Neural progenitor cell (in vitro differentiated cells): ENCODE data around the gene KIR3DL3. TPM values are rescaled to one million over a fixed set of nuclear protein-coding genes. Genes with fewer than 3 reads are reported as not detected.
"Not testable (repeated sequence)": the region's sequence is repeated elsewhere in the genome, so short reads cannot be mapped to it uniquely, and the experiment has no call there.

Experiments
- DNase-seq: peaks from one replicate; pipeline ENCODE4 v3.0.0-alpha.2; 2016; ENCODE audit warnings: low spot score
- H2AFZ ChIP-seq: fragments of 200-600 bp; sonication (generic); replicated peaks from 2 replicates; pipeline ENCODE4 v1.6.1; 2016; ENCODE audit warnings: antibody characterized with exemption
- H3F3A ChIP-seq: fragments of 200-600 bp; sonication (generic); 2 replicates; pipeline ENCODE4 v1.6.1; 2016; ENCODE audit warnings: antibody characterized with exemption, low read depth
- H3K27ac ChIP-seq: fragments of 200-600 bp; sonication (generic); 2 replicates; pipeline ENCODE4 v1.5.1; 2016; ENCODE audit warnings: mild to moderate bottlenecking
- H3K27me3 ChIP-seq: fragments of 200-600 bp; sonication (generic); 2 replicates; pipeline ENCODE4 v1.6.1; 2016; ENCODE audit warnings: mild to moderate bottlenecking, moderate library complexity
- H3K36me3 ChIP-seq: fragments of 200-600 bp; sonication (generic); 2 replicates; pipeline ENCODE4 v1.5.1; 2016
- H3K4me1 ChIP-seq: fragments of 200-600 bp; sonication (generic); 2 replicates; pipeline ENCODE4 v1.6.1; 2016; ENCODE audit warnings: mixed run types
- H3K4me2 ChIP-seq: fragments of 200-600 bp; sonication (generic); 2 replicates; pipeline ENCODE4 v1.6.1; 2016
- H3K4me3 ChIP-seq: fragments of 200-600 bp; sonication (generic); 2 replicates; pipeline ENCODE4 v1.5.1; 2016
- H3K79me2 ChIP-seq: fragments of 200-600 bp; sonication (generic); 2 replicates; pipeline ENCODE4 v1.6.1; 2016; ENCODE audit warnings: low read depth
- H3K9ac ChIP-seq: fragments of 200-600 bp; sonication (generic); 2 replicates; pipeline ENCODE4 v1.6.1; 2016
- H3K9me3 ChIP-seq: fragments of 200-600 bp; sonication (generic); 2 replicates; pipeline ENCODE4 v1.5.1; 2016; ENCODE audit warnings: low read depth
- H4K20me1 ChIP-seq: fragments of 200-600 bp; sonication (generic); 2 replicates; pipeline ENCODE4 v1.6.1; 2016; ENCODE audit warnings: low read depth
- H3K27ac Mint-ChIP-seq: 3 replicates; pipeline ENCODE4 v1.8.0; 2021; ENCODE audit warnings: mixed read lengths
- H3K27me3 Mint-ChIP-seq: 2 replicates; pipeline ENCODE4 v1.8.0; 2022; ENCODE audit warnings: low read depth, mild to moderate bottlenecking, inconsistent platforms, moderate library complexity, mixed read lengths; ENCODE audit not compliant: insufficient read depth
- H3K36me3 Mint-ChIP-seq: 3 replicates; pipeline ENCODE4 v1.8.0; 2021; ENCODE audit warnings: mixed read lengths
- H3K4me1 Mint-ChIP-seq: 3 replicates; pipeline ENCODE4 v1.8.0; 2021; ENCODE audit warnings: mixed read lengths
- H3K4me3 Mint-ChIP-seq: 3 replicates; pipeline ENCODE4 v1.8.0; 2021; ENCODE audit warnings: mild to moderate bottlenecking, moderate library complexity, mixed read lengths
- H3K9me3 Mint-ChIP-seq: 3 replicates; pipeline ENCODE4 v1.8.0; 2020; ENCODE audit warnings: mixed read lengths
- total RNA-seq: library from RNA; depleted of rRNA; stranded (reverse); fragments of >200 nt; gene quantifications from 2 replicates; pipeline ENCODE4 v1.2.3, GENCODE V29; 2015; ENCODE audit warnings: low replicate concordance

The KIR3DL3 gene
- total RNA-seq, 1 donor from 2014 or later: not detected

GRCh38 chr19:54756204-54757110 is 32.2 kb downstream of the KIR3DL3 start:
- H3F3A ChIP-seq, H3K27me3 Mint-ChIP-seq, H4K20me1 ChIP-seq, H3K36me3 Mint-ChIP-seq, H3K27ac Mint-ChIP-seq, H3K4me3 Mint-ChIP-seq, H3K9ac ChIP-seq, H3K4me1 ChIP-seq, H3K4me2 ChIP-seq, DNase-seq, H3K9me3 ChIP-seq, H3K4me1 Mint-ChIP-seq, H2AFZ ChIP-seq, H3K27ac ChIP-seq, H3K79me2 ChIP-seq, H3K4me3 ChIP-seq, H3K36me3 ChIP-seq, H3K27me3 ChIP-seq: not testable (repeated sequence)
- H3K9me3 Mint-ChIP-seq: peaks cover 31% of the 10 kb centered on the region

- not testable (repeated sequence) for H3K79me2 ChIP-seq, H3K36me3 Mint-ChIP-seq, H3K27me3 ChIP-seq, H3K27me3 Mint-ChIP-seq, H3K4me3 ChIP-seq, H3K27ac Mint-ChIP-seq, H4K20me1 ChIP-seq, H3K9me3 ChIP-seq, H3K27ac ChIP-seq, H2AFZ ChIP-seq, H3K4me3 Mint-ChIP-seq, H3K4me1 Mint-ChIP-seq, H3K4me2 ChIP-seq, DNase-seq, H3F3A ChIP-seq, H3K9ac ChIP-seq, H3K36me3 ChIP-seq, H3K4me1 ChIP-seq
- H3K9me3 Mint-ChIP-seq: peaks cover 32% of the 10 kb centered on the region
These were observed 34.3 kb downstream of the KIR3DL3 start for GRCh38 chr19:54758577-54758976.

- not testable (repeated sequence) for H3K27ac ChIP-seq, H3K4me3 ChIP-seq, H3K27me3 Mint-ChIP-seq, H3K4me1 ChIP-seq, H2AFZ ChIP-seq, H3K79me2 ChIP-seq, H3K4me2 ChIP-seq, H3K36me3 ChIP-seq, H3K4me1 Mint-ChIP-seq, H3K9me3 ChIP-seq, H3K27ac Mint-ChIP-seq, H3K27me3 ChIP-seq, H3K9ac ChIP-seq, DNase-seq, H3F3A ChIP-seq, H3K36me3 Mint-ChIP-seq, H4K20me1 ChIP-seq, H3K4me3 Mint-ChIP-seq
- H3K9me3 Mint-ChIP-seq: peaks cover 30% of the 10 kb centered on the region
These were observed 40.0 kb downstream of the KIR3DL3 start for GRCh38 chr19:54764219-54764618.

- H3K4me3 ChIP-seq, DNase-seq, H3K27ac Mint-ChIP-seq, H3K27me3 ChIP-seq, H3K4me3 Mint-ChIP-seq, H3K27me3 Mint-ChIP-seq, H3K9ac ChIP-seq, H3K4me1 ChIP-seq, H3K79me2 ChIP-seq, H3K27ac ChIP-seq, H3K4me2 ChIP-seq, H3K36me3 ChIP-seq, H3F3A ChIP-seq, H3K9me3 ChIP-seq, H4K20me1 ChIP-seq, H3K4me1 Mint-ChIP-seq, H2AFZ ChIP-seq, H3K36me3 Mint-ChIP-seq: not testable (repeated sequence)
- peaks cover 41% of the 10 kb centered on the region for H3K9me3 Mint-ChIP-seq
These were observed 42.2 kb downstream of the KIR3DL3 start for GRCh38 chr19:54766464-54766863.

GRCh38 chr19:54769646-54770045 is 45.4 kb downstream of the KIR3DL3 start, which contains the start of gene KIR2DL1:
TSS of gene KIR2DL1 (plus strand) at chr19:54769793. CDS start at chr19:54769851, 58 bp downstream.
- not testable (repeated sequence) for H3K27me3 Mint-ChIP-seq, H3K36me3 ChIP-seq, H3K27ac Mint-ChIP-seq, H3K4me3 ChIP-seq, DNase-seq, H3K9ac ChIP-seq, H3K27me3 ChIP-seq, H3K4me3 Mint-ChIP-seq, H3K4me1 Mint-ChIP-seq, H4K20me1 ChIP-seq, H3F3A ChIP-seq, H3K4me2 ChIP-seq, H3K79me2 ChIP-seq, H2AFZ ChIP-seq, H3K9me3 ChIP-seq, H3K27ac ChIP-seq, H3K36me3 Mint-ChIP-seq, H3K4me1 ChIP-seq
- peaks cover 53% of the 10 kb centered on the region for H3K9me3 Mint-ChIP-seq

GRCh38 chr19:54770511-54770910 is 46.3 kb downstream of the KIR3DL3 start:
- not testable (repeated sequence) for H4K20me1 ChIP-seq, H3K4me1 Mint-ChIP-seq, H3F3A ChIP-seq, H3K4me3 Mint-ChIP-seq, H3K4me3 ChIP-seq, H3K79me2 ChIP-seq, H3K4me2 ChIP-seq, H3K27ac ChIP-seq, DNase-seq, H3K4me1 ChIP-seq, H3K27me3 Mint-ChIP-seq, H3K27me3 ChIP-seq, H3K9ac ChIP-seq, H3K27ac Mint-ChIP-seq, H3K36me3 ChIP-seq, H3K9me3 ChIP-seq, H3K36me3 Mint-ChIP-seq, H2AFZ ChIP-seq
- peaks cover 47% of the 10 kb centered on the region for H3K9me3 Mint-ChIP-seq

- H3K9me3 ChIP-seq, H3K4me3 Mint-ChIP-seq, H3K36me3 Mint-ChIP-seq: not testable (repeated sequence)
These were observed 47.0 kb downstream of the KIR3DL3 start for GRCh38 chr19:54771018-54771960.

More at GRCh38 chr19:54771018-54771960, 47.0 kb downstream of the KIR3DL3 start:
- not testable (repeated sequence) for H3K4me3 ChIP-seq, H3K4me1 Mint-ChIP-seq, H3K27me3 ChIP-seq, H3K27ac ChIP-seq, H3F3A ChIP-seq, H3K27me3 Mint-ChIP-seq, H3K79me2 ChIP-seq, H4K20me1 ChIP-seq, H2AFZ ChIP-seq, H3K27ac Mint-ChIP-seq, H3K36me3 ChIP-seq, H3K4me2 ChIP-seq, DNase-seq, H3K9ac ChIP-seq, H3K4me1 ChIP-seq
- H3K9me3 Mint-ChIP-seq: peaks cover 47% of the 10 kb centered on the region
